Fibroblast of gingiva (primary cell): ENCODE results near the gene HOPX.
"Not testable (repeated sequence)": the region's sequence is repeated elsewhere in the genome, so short reads cannot be mapped to it uniquely, and the experiment has no call there.

Source experiments
- DNase-seq: peaks from one replicate; pipeline ENCODE4 v3.0.0-alpha.2; 2011; ENCODE audit warnings: low read depth

The HOPX gene

DNA sequence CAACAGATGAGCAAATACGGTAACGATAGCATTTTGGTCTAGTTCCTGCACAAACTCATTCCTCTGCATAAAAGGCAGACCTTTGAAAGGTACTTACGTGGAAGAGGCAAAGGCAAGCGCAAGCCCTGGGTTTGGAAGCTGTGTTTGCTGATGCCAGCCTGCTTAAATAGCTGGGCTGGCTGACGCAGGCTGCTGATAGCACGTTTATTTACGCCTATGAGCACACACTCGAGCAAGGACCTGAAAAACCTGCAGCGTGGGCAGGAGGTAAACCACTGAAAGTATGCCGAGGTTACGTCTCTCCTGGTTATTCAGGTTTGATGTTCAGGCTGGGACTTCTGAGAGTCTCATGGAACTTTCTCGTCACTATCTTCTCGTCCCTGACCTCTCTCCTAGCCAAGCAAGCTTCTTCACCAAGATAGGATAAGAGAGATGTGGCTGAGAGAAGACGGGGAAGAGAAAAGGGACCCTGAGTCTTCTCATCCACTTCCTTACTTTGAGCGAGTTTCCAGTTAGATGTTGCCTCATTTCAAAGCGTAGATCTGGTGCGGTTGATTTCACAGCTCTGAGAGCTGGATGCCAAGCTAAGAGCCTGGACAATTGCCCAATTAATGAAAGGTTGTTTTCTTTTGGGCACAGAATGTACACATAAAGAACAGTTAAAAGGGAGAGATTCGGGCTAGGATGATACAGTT is at the start of gene HOPX:
Gene HOPX (minus strand): TSS at position 139 of the 695 bp plus-strand sequence. CDS start 23,480 bp downstream, outside the sequence.
- no peak for DNase-seq

DNA sequence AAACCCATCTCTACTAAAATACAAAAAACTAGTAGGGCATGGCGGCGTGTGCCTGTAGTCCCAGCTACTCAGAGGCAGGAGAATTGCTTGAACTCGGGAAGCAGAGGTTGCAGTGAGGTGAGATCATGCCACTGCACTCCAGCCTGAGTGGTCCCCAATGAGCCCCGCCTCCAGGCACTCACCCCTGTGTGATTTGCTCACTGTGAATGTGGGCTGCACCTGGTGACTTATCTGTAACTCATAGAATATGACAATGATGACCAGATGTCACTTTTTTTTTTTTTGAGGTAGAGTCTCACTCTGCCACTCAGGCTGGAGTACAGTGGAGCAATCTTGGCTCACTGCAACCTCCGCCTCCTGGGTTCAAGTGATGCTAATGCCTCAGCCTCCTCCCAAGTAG is 49.0 kb upstream of the HOPX start:
- DNase-seq, result no peak

DNA sequence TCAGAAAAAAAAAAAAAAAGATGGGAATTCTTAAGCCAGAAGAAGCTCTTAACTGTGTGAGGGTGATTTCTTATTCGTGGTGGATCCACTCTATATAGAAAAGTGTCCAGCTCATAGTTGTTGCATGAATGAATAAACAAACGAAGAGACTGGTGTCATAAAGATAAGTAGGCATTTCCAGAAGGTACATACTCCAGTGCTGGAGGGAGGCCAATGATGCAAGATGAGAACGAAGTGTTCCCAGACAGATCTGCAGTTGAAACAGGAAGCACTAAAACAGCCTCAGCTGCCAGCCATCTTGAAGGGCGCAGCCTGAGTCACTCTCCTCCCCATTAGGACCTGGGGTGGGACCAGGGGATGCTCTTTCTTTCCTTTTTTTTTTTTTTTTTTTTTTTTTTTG is 47.4 kb upstream of the HOPX start:
- peak; percentile 80 for DNase-seq

DNA sequence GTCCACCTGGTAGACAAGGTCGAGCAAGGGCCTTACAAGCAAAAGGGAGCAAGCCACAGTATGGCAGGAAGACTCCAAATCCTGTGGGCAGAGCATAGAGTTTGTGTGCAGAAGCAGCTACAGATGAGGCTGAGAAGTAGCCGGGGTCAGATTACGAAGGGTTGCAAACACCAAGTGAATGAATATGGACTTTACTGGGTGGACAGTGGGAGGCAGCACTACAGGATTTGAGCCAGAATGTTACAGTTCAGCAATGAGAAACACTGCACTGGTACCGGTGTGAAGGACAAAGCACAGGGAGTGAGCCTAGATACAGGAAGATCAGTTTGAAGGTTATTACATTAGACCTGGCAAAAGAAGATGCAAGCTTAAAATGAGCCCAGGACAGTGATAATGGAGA is 46.1 kb upstream of the HOPX start:
- no peak for DNase-seq

DNA sequence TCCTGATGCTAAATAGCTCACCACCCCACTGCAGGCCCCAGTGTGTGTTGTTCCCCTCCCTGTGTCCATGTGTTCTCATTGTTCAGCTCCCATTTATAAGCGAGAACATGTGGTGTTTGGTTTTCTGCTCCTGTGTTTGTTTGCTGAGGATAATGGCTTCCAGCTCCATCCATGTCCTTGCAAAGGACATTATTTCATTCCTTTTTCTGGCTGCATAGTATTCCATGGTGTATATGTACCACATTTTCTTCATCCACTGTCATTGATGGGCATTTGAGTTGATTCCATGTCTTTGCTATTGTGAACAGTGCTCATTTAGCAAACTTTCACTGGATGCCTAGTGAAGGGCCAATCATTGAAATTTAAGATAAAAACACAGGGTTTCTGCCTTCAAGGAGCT is 45.5 kb upstream of the HOPX start:
- DNase-seq, result not testable (repeated sequence)

- no peak for DNase-seq
These were observed 42.6 kb upstream of the HOPX start for GRCh38 chr4:56723659-56724230.

GRCh38 chr4:56723201-56723605 is 42.1 kb upstream of the HOPX start:
- DNase-seq, result no peak

DNA sequence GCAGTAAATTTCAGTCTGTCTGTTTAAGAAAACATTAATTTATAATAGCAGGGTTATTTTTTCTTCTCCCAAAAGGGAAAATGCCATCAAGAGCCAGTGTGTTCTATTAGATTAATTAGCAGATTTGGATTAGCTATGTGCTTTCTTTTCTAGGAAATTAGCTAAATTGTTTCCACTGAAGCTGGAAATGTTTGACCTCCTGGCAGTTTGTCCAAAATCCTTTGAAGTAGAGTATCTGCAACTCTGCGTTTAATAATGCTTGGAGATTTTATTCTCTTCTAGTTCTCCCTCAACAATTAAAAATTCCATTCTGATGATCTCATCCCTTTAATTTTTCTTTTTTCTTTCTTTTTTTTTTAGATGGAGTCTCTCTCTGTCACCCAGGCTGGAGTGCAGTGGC is 27.1 kb upstream of the HOPX start:
- no peak for DNase-seq

DNA sequence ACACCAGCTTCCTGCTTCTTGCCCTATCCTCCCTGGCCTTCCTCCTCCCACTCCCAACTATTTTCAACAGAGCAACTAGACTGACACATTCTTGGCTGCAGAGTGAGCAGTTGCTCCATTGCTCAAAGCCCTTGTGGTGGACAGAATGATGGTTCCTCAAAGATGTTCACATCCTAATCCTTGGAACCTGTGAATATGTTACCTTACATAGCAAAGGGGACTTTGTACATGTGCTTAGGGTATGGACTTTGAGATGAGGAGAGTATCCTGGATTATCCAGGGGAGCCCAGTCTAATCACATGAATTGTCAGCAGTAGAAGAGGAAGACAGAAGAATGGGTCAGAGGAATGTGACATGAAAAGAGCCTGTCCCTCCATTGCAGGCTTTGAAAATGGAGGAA is 24.9 kb upstream of the HOPX start:
- no peak for DNase-seq

DNA sequence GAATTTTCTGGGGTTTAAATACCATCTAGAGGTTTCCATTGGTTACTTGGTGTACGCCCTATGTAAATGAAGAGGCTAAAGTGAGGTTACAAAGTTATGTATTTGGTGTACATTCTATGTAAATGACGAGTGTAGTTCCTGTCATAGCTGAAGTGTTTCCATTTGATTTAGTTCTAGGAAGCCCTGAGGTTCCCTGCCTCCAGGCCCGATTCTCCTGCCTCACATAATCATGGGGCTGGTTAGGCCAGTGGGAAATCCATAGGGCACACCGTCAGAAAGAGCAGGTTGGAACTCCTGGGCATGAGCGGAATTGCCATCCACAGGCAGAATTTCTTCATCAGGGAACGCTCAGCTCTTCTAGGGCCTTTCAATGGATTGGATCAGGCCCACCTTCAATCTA is 24.2 kb upstream of the HOPX start:
- no peak for DNase-seq

- DNase-seq, result no peak
These were observed 23.2 kb upstream of the HOPX start for GRCh38 chr4:56704089-56704871.

- no peak for DNase-seq
These were observed 22.3 kb upstream of the HOPX start for GRCh38 chr4:56703378-56703777.

DNA sequence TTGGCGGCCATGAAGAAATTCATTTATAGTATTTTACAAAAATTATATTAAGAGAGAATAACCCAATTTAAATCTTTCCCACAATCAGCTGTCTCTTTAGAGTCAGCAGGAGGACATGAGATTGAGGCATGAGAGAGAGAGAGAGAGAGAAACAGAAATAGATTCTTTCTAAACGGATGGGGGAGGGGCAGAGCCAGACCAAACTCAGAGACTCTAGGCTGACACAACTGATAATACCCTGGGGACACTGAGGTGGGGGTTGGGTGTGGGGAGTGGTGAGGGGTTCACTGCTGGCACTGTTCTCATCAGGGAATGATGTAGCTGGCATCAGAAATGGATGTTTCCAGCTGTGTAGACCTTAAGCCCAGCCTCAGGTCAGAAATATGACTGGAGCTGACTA is 20.5 kb upstream of the HOPX start:
- no peak for DNase-seq

GRCh38 chr4:56701161-56701480 is 20.0 kb upstream of the HOPX start:
- DNase-seq, result no peak

GRCh38 chr4:56699537-56700105 is 18.5 kb upstream of the HOPX start:
- no peak for DNase-seq

- no peak for DNase-seq
These were observed 17.2 kb upstream of the HOPX start for GRCh38 chr4:56698329-56698728.

DNA sequence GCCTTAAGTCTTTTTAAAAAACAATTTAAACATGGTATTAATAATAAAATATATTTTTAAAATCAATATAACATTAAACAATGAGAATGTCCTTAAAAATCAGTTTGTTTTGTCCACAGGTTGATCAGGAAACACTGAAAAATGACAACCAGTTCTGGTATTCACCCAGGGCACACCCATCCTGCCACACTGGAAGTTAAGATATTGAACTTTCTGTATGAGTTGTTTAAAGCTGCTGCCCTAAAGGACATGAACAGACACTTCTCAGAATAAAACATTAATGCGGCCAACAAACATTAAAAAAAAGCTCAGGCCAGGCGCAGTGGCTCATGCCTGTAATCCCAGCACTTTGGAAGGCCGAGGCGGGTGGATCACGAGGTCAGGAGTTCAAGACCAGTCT is 15.0 kb upstream of the HOPX start:
- no peak for DNase-seq

- DNase-seq, result not testable (repeated sequence)
These were observed 12.4 kb upstream of the HOPX start for GRCh38 chr4:56693476-56693875.

GRCh38 chr4:56692576-56692975 is 11.5 kb upstream of the HOPX start:
- no peak for DNase-seq

- DNase-seq, result no peak
These were observed 10.3 kb upstream of the HOPX start for GRCh38 chr4:56691425-56691824.

- no peak for DNase-seq
These were observed 9.3 kb upstream of the HOPX start for GRCh38 chr4:56690393-56690792.

GRCh38 chr4:56689201-56689969 is 8.3 kb upstream of the HOPX start:
- no peak for DNase-seq
